HG03175 (cell line): ENCODE data around the gene NAA40.
A peak's percentile ranks its signal among the peaks of the same experiment; 100 is the strongest.

Experiments used
- ATAC-seq: cut with Tn5 transposase; IDR thresholded peaks from one replicate; pipeline ENCODE4 v1.9.1; 2021; ENCODE audit warnings: mild to moderate bottlenecking, moderate library complexity; ENCODE audit not compliant: unreplicated experiment

The NAA40 gene

GRCh38 chr11:63938479-63939396, at the start of gene NAA40:
Gene NAA40, plus strand, starts transcription at chr11:63939002. Its CDS starts 95 bp downstream, at chr11:63939097.
- ATAC-seq: peak; percentile 88

- no peak for ATAC-seq
Observed at GRCh38 chr11:63889344-63889743, 49.5 kb upstream of the NAA40 start.

- no peak for ATAC-seq
Observed at GRCh38 chr11:63890368-63890767, 48.4 kb upstream of the NAA40 start.

GRCh38 chr11:63892228-63892627, 46.6 kb upstream of the NAA40 start:
- ATAC-seq: no peak

GRCh38 chr11:63893355-63893754, 45.4 kb upstream of the NAA40 start:
- ATAC-seq: no peak

GRCh38 chr11:63896071-63896470, 42.7 kb upstream of the NAA40 start:
- ATAC-seq: no peak

GRCh38 chr11:63897459-63898146, 41.2 kb upstream of the NAA40 start:
- ATAC-seq: no peak

- ATAC-seq: no peak
Observed at GRCh38 chr11:63901660-63902059, 37.1 kb upstream of the NAA40 start.

- ATAC-seq: no peak
Observed at GRCh38 chr11:63903884-63904283, 34.9 kb upstream of the NAA40 start.

GRCh38 chr11:63904743-63905142, 34.1 kb upstream of the NAA40 start:
- ATAC-seq: no peak

GRCh38 chr11:63905179-63905578, 33.6 kb upstream of the NAA40 start:
- no peak for ATAC-seq

- no peak for ATAC-seq
Observed at GRCh38 chr11:63906087-63906486, 32.7 kb upstream of the NAA40 start.

- ATAC-seq: no peak
Observed at GRCh38 chr11:63906585-63906984, 32.2 kb upstream of the NAA40 start.

- no peak for ATAC-seq
Observed at GRCh38 chr11:63907063-63907462, 31.7 kb upstream of the NAA40 start.

GRCh38 chr11:63907808-63908530, 30.8 kb upstream of the NAA40 start:
- no peak for ATAC-seq

- ATAC-seq: no peak
Observed at GRCh38 chr11:63908631-63909401, 30.0 kb upstream of the NAA40 start.

- no peak for ATAC-seq
Observed at GRCh38 chr11:63909591-63910506, 29.0 kb upstream of the NAA40 start.

GRCh38 chr11:63910675-63911074, 28.1 kb upstream of the NAA40 start:
- ATAC-seq: no peak

GRCh38 chr11:63911440-63911839, 27.4 kb upstream of the NAA40 start:
- ATAC-seq: no peak

- no peak for ATAC-seq
Observed at GRCh38 chr11:63911876-63912275, 26.9 kb upstream of the NAA40 start.
